ENCODE measurements around the gene CACNB4.
"Not testable (repeated sequence)": the region's sequence is repeated elsewhere in the genome, so short reads cannot be mapped to it uniquely, and the experiment has no call there.

The CACNB4 gene

GRCh38 chr2:152098496-152099366, at the start of gene CACNB4:
Gene CACNB4 (minus strand): TSS chr2:152099044.
- DNase-seq, result no peak

- no peak for DNase-seq
Measured at GRCh38 chr2:152134488-152135280, 35.8 kb upstream of the CACNB4 start.

- no peak for DNase-seq
Measured at GRCh38 chr2:152132306-152132705, 33.5 kb upstream of the CACNB4 start.

GRCh38 chr2:152127628-152128027, 28.8 kb upstream of the CACNB4 start:
- DNase-seq, result no peak

- no peak for DNase-seq
Measured at GRCh38 chr2:152126664-152127063, 27.8 kb upstream of the CACNB4 start.

GRCh38 chr2:152122161-152122560, 23.3 kb upstream of the CACNB4 start:
- no peak for DNase-seq

GRCh38 chr2:152120430-152120829, 21.6 kb upstream of the CACNB4 start:
- no peak for DNase-seq

- DNase-seq, result no peak
Measured at GRCh38 chr2:152115952-152116351, 17.1 kb upstream of the CACNB4 start.

- no peak for DNase-seq
Measured at GRCh38 chr2:152114366-152114765, 15.5 kb upstream of the CACNB4 start.

- DNase-seq, result not testable (repeated sequence)
Measured at GRCh38 chr2:152107140-152107539, 8.3 kb upstream of the CACNB4 start.

- DNase-seq, result no peak
Measured at GRCh38 chr2:152106464-152106863, 7.6 kb upstream of the CACNB4 start.

GRCh38 chr2:152103271-152103670, 4.4 kb upstream of the CACNB4 start:
- no peak for DNase-seq

GRCh38 chr2:152100961-152101360, 2.1 kb upstream of the CACNB4 start:
- no peak for DNase-seq

- no peak for DNase-seq
Measured at GRCh38 chr2:152099367-152100050, 665 bp upstream of the CACNB4 start.

GRCh38 chr2:152097801-152098495, 896 bp downstream of the CACNB4 start:
- no peak for DNase-seq

- DNase-seq, result no peak
Measured at GRCh38 chr2:152097290-152097800, 1.5 kb downstream of the CACNB4 start.

- no peak for DNase-seq
Measured at GRCh38 chr2:152095146-152095545, 3.7 kb downstream of the CACNB4 start.

- DNase-seq, result no peak
Measured at GRCh38 chr2:152094014-152094413, 4.8 kb downstream of the CACNB4 start.

- peak; percentile 67 for DNase-seq
Measured at GRCh38 chr2:152093464-152093863, 5.4 kb downstream of the CACNB4 start.

- no peak for DNase-seq
Measured at GRCh38 chr2:152092095-152092494, 6.7 kb downstream of the CACNB4 start.

- DNase-seq, result not testable (repeated sequence)
Measured at GRCh38 chr2:152090726-152091125, 8.1 kb downstream of the CACNB4 start.

GRCh38 chr2:152089238-152089637, 9.6 kb downstream of the CACNB4 start:
- DNase-seq, result no peak

GRCh38 chr2:152088006-152088405, 10.8 kb downstream of the CACNB4 start:
- DNase-seq, result no peak

All from NCI-H1092 treated with DMSO at 0.1 percent for 48 hours (cell line).